Activated CD8-positive, alpha-beta T cell treated with anti-CD3 and anti-CD28 coated beads for 36 hours (primary cell): ENCODE data around the gene AGMAT. TPM values are rescaled to one million over a fixed set of nuclear protein-coding genes. Genes with fewer than 3 reads are reported as not detected.

Source experiments
- ATAC-seq: fragments of 200-7000 bp; cut with Tn5 transposase; one replicate; pipeline ENCODE4 v1.10.0; 2021; ENCODE audit warnings: mild to moderate bottlenecking, moderate library complexity
- CTCF ChIA-PET: fragments of 350-600 bp; sonication (Branson Sonifier 250); formaldehyde crosslinking; loops from one replicate; lab custom pipeline; 2021; ENCODE audit warnings: antibody characterized with exemption; lab: Charles Lee
- POLR2A ChIA-PET: fragments of 350-600 bp; sonication (Branson Sonifier 250); formaldehyde crosslinking; loops from one replicate; lab custom pipeline; 2021; ENCODE audit warnings: antibody characterized with exemption; lab: Charles Lee
- DNase-seq: peaks from one replicate; pipeline ENCODE4 v3.0.0-alpha.2; 2020
- H3K27ac Mint-ChIP-seq: one replicate; pipeline ENCODE4 v1.8.0; 2021; ENCODE audit warnings: mild to moderate bottlenecking, mixed read lengths
- H3K27me3 Mint-ChIP-seq: one replicate; pipeline ENCODE4 v1.8.0; 2021; ENCODE audit warnings: mixed read lengths
- H3K36me3 Mint-ChIP-seq: one replicate; pipeline ENCODE4 v1.8.0; 2021; ENCODE audit warnings: low read depth, mixed read lengths
- H3K4me1 Mint-ChIP-seq: one replicate; pipeline ENCODE4 v1.8.0; 2021; ENCODE audit warnings: low read depth, mixed read lengths
- H3K4me3 Mint-ChIP-seq: one replicate; pipeline ENCODE4 v1.8.0; 2021; ENCODE audit warnings: mild to moderate bottlenecking, moderate library complexity, mixed read lengths
- H3K9me3 Mint-ChIP-seq: one replicate; pipeline ENCODE4 v1.8.0; 2021; ENCODE audit warnings: mixed read lengths
- intact Hi-C: fragments of 100-400 bp; cut with micrococcal nuclease; formaldehyde crosslinking; loops from one replicate; pipeline ENCODE4 v1.10.0; 2022
- total RNA-seq, 2 experiments: library from RNA; stranded (reverse); gene quantifications; one replicate each; pipeline ENCODE4 v1.2.3, GENCODE V29; 2021
- TF ChIP-seq, protein P1 (sequence below): fragments of 200-600 bp; IDR thresholded peaks from one replicate; pipeline ENCODE4 v1.8.0; 2022; ENCODE audit warnings: antibody characterized with exemption, mild to moderate bottlenecking

AGMAT gene
- total RNA-seq, 2 experiments from 2014 or later = 21.6 to 21.9 TPM

DNA sequence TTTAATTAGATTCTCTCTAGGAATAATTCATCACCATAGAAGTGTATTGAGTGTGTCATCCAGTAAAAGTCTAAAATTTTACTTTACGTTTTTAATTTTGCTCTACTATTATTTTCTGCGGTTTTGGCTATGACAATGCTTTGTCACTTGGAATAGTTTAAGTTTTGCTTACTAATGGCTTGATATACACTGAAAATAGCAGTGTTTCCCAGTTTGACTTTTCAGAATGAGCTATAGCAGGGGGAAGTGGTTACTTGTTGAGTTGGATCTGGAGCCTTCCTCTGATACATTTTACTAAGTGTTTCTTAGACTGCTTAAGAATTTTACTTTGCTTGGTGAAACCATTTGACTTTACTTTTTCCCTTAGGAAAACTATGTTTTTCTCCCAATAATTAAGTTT lies 53.2 kb downstream of the AGMAT start:
- H3K27me3 Mint-ChIP-seq = no peaks in the 10 kb centered on the region

DNA sequence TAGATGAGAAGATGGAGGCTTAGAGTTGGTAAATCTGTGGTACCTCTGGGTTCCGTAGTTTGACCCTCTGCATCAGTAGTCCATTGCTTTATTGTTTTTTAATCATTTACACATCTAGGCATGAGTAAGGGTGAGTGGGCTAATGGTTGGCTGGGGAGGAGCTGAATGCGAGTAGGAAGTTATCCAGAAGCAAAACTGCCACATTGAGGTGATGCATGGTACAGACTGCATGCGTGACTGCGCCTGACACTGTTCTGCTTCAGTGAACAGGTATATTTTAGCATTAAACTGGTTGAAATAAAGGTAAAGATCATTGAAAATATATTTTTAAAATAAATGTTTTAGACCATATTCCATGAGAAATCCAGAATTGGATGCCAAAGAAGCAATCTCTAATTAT lies 53.8 kb downstream of the AGMAT start:
- TF ChIP-seq, protein P1, sequence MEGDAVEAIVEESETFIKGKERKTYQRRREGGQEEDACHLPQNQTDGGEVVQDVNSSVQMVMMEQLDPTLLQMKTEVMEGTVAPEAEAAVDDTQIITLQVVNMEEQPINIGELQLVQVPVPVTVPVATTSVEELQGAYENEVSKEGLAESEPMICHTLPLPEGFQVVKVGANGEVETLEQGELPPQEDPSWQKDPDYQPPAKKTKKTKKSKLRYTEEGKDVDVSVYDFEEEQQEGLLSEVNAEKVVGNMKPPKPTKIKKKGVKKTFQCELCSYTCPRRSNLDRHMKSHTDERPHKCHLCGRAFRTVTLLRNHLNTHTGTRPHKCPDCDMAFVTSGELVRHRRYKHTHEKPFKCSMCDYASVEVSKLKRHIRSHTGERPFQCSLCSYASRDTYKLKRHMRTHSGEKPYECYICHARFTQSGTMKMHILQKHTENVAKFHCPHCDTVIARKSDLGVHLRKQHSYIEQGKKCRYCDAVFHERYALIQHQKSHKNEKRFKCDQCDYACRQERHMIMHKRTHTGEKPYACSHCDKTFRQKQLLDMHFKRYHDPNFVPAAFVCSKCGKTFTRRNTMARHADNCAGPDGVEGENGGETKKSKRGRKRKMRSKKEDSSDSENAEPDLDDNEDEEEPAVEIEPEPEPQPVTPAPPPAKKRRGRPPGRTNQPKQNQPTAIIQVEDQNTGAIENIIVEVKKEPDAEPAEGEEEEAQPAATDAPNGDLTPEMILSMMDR = no peak
- no peak overlapping the region for H3K27ac Mint-ChIP-seq
- intact Hi-C loops = no loop called here
- H3K27me3 Mint-ChIP-seq = no peaks in the 10 kb centered on the region
- no peak overlapping the region for H3K4me3 Mint-ChIP-seq
- H3K9me3 Mint-ChIP-seq = no peaks in the 10 kb centered on the region
- H3K4me1 Mint-ChIP-seq = peaks cover 31% of the 10 kb centered on the region
- ChIA-PET CTCF (no interaction called here), POLR2A (interaction anchor here (0.6 kb wide), 1 partner anchor 841 kb away, joined by 3 read pairs; no protein-coding TSS in a partner anchor)
- no peak for DNase-seq
- peaks cover 3% of the 10 kb centered on the region for H3K36me3 Mint-ChIP-seq
- ATAC-seq = no peak

More for the DNA sequence above, 53.2 kb downstream of the AGMAT start:
- DNase-seq = no peak
- POLR2A ChIA-PET = no interaction called here
- Mint-ChIP-seq H3K36me3 (peaks cover 7% of the 10 kb centered on the region), H3K27ac (no peak overlapping the region), H3K9me3 (no peaks in the 10 kb centered on the region), H3K4me3 (no peak overlapping the region), H3K4me1 (peaks cover 29% of the 10 kb centered on the region)
- no peak for ATAC-seq
- intact Hi-C loops = no loop called here
- TF ChIP-seq, protein P1 = no peak
- CTCF ChIA-PET = no interaction called here

DNA sequence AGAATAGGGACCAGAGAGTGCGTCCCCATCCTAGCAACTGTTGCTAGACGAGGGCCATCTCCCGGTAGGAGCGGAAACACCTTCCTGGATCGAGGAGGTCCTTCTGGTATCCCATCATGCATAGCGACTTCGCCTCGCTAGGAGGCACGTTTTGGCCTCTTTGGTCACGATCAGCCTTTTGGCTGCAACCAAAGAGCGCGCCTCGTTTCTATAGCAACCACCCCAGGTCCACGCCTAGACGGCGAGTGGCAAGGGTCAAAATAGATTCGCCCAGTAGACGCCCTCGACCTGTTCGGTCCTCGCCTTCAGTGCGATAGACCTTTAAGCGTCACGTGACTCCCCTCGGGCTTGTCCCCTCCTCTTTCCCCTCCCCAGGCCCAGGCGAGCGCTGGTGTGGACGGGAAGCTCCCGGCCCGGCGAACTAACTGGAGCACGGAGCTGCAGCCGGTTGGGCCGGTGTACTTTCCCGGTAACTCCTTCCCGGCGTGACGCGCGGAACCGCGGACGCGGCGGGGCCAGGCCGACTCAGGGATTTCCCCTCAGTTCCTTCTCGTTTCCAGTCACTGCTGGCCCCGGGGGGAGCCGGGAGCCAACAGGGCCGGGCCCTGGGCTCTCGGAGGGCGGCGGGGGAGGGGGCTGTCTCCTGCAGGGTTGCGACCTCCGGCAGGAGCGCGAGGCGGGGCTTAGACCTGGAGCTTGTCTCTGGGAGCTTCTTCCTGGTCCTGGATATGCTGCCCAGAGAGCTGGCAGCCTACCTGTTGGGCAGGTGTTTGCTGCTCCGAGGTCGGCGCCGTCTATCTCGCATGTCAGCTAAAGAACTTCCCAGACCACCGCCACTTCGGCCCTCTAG lies 58.1 kb downstream of the AGMAT start, which contains the start of gene DNAJC16:
Gene DNAJC16, plus strand, starts transcription at position 359 of the 850 bp plus-strand sequence. CDS start 2,258 bp downstream, outside the sequence.
- no peaks in the 10 kb centered on the region for H3K27me3 Mint-ChIP-seq
- intact Hi-C loops = loop anchor here (5.0 kb wide), 1 partner anchor 91 kb away; the partner anchor contains the start of gene DDI2
- H3K9me3 Mint-ChIP-seq = no peaks in the 10 kb centered on the region
- H3K36me3 Mint-ChIP-seq = peaks cover 3% of the 10 kb centered on the region
- CTCF ChIA-PET = interaction anchor here (1.7 kb wide), 2 partner anchors 12 to 214 kb away, joined by 4 read pairs; no protein-coding TSS in a partner anchor
- POLR2A ChIA-PET = interaction anchor here (0.9 to 2.4 kb wide), 5 partner anchors 15 to 307 kb away, joined by 3 to 7 read pairs (median 4); partner anchors contain the start of gene DDI2
- ATAC-seq (peak; percentile 43), DNase-seq (peak; percentile 98)
- TF ChIP-seq, protein P1 = no peak
- peak within 1 kb of the TSS; percentile 79 for H3K4me3 Mint-ChIP-seq
- peaks cover 46% of the 10 kb centered on the region for H3K4me1 Mint-ChIP-seq
- peak within 1 kb of the TSS; percentile 98 for H3K27ac Mint-ChIP-seq

DNA sequence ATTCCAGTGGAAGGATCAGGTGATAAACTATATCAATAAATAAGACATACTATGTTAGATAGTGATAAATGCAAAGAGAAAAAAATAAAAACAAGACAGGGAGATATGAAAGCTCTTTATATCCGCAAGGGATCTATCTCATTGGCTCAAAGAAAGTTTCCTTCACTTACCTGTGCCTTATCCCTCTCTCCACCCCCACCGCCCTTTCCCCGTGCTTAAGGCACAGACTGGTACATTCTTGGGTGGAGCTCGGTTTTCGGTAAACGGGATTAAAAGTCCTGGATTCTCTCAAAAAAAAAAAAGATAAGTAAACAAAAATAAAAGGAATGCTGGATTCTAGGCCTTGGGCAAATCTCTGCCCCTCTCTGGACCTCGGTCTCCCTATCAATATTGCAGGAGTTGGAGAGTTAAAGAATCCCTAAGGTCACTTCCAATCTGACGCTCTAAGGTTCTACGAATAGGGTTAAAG lies 58.8 kb downstream of the AGMAT start:
- H3K36me3 Mint-ChIP-seq = peaks cover 3% of the 10 kb centered on the region

More for the DNA sequence above, 58.8 kb downstream of the AGMAT start:
- TF ChIP-seq, protein P1 = no peak
- H3K4me3 Mint-ChIP-seq = peak overlapping the region; percentile 79
- ATAC-seq (no peak), DNase-seq (peak; percentile 48)
- H3K27ac Mint-ChIP-seq = peak overlapping the region; percentile 98
- no peaks in the 10 kb centered on the region for H3K9me3 Mint-ChIP-seq
- ChIA-PET POLR2A (interaction anchor here (0.6 to 1.4 kb wide), 3 partner anchors 15 to 308 kb away, joined by 3 read pairs; no protein-coding TSS in a partner anchor), CTCF (interaction anchor here (1.7 kb wide), 1 partner anchor 215 kb away, joined by 4 read pairs; no protein-coding TSS in a partner anchor)
- intact Hi-C loops = loop anchor here (5.0 kb wide), 1 partner anchor 91 kb away; the partner anchor contains the start of gene DDI2
- peaks cover 47% of the 10 kb centered on the region for H3K4me1 Mint-ChIP-seq
- no peaks in the 10 kb centered on the region for H3K27me3 Mint-ChIP-seq
